K562 (cell line): ENCODE measurements around the gene NUTF2. TPM values are rescaled to one million over a fixed set of nuclear protein-coding genes. Genes with fewer than 3 reads are reported as not detected.

Source experiments
- AFF1 ChIP-seq, 2 experiments: fragments of 450-650 bp; IDR thresholded peaks; 2 replicates each; pipeline ENCODE4 v1.6.1; 2018; ENCODE audit warnings: mild to moderate bottlenecking in 2 of 2, low read depth in 1 of 2; ENCODE audit not compliant: partially characterized antibody in 2 of 2
- CBX3 ChIP-seq, 2 experiments: IDR thresholded peaks; 1 replicate in 1 of 2; 2 replicates in 1 of 2; pipeline ENCODE4 v1.6.1; 2012; ENCODE audit warnings: inconsistent platforms in 2 of 2, low read length in 2 of 2, borderline replicate concordance in 1 of 2, control low read depth in 1 of 2
- CREM ChIP-seq: IDR thresholded peaks from 2 replicates; pipeline ENCODE4 v1.6.1; 2014; ENCODE audit warnings: antibody characterized with exemption, low read depth
- FOS ChIP-seq: IDR thresholded peaks from 3 replicates; pipeline ENCODE4 v1.6.1; 2011; ENCODE audit not compliant: insufficient read length; ENCODE audit errors: extremely low read depth
- LCOR ChIP-seq: sonication (generic); formaldehyde crosslinking; IDR thresholded peaks from 2 replicates; pipeline ENCODE4 v1.8.0; 2022; ENCODE audit warnings: mild to moderate bottlenecking, missing genetic modification reagents
- MITF ChIP-seq: IDR thresholded peaks from 2 replicates; pipeline ENCODE4 v1.6.1; 2014; ENCODE audit warnings: antibody characterized with exemption
- MYNN ChIP-seq, 2 experiments: sonication (generic); formaldehyde crosslinking in 1 of 2; IDR thresholded peaks; 2 replicates each; pipeline versions ENCODE4 v1.5.0 to v1.6.1; 2016 to 2020; ENCODE audit warnings: antibody characterized with exemption in 1 of 2, missing genetic modification reagents in 1 of 2
- TFAP4 ChIP-seq: sonication (generic); formaldehyde crosslinking; IDR thresholded peaks from 2 replicates; pipeline ENCODE4 v1.8.0; 2022; ENCODE audit warnings: missing genetic modification reagents, mild to moderate bottlenecking, moderate library complexity, borderline replicate concordance
- ZFX ChIP-seq: sonication (generic); formaldehyde crosslinking; IDR thresholded peaks from 2 replicates; pipeline ENCODE4 v1.8.0; 2022; ENCODE audit warnings: mild to moderate bottlenecking, missing genetic modification reagents, moderate library complexity
- ZNF431 ChIP-seq: sonication (generic); formaldehyde crosslinking; IDR thresholded peaks from 2 replicates; pipeline ENCODE4 v1.8.0; 2022; ENCODE audit warnings: mild to moderate bottlenecking, missing genetic modification reagents
- polyA plus RNA-seq, 8 experiments: library from polyadenylated mRNA; depleted of rRNA in 4 of 8; stranded (reverse) in 5 of 8; unstranded in 3 of 8; fragments of >200 nt; fragmentation: Nextera tagmentation in 2 of 8; fragmentation: Illumina TruSeq in 1 of 8; extraction: Ambion mirVana in 2 of 8; extraction: Trizol in 1 of 8; gene quantifications; 2 replicates each; pipeline versions ENCODE4 v1.2.1 to v1.2.3, GENCODE V29; 2011 to 2014; ENCODE audit warnings: inconsistent platforms in 1 of 8, missing spikeins in 1 of 8
- total RNA-seq, 7 experiments: library from RNA; depleted of rRNA in 6 of 7; stranded (reverse); fragments of >200 nt in 6 of 7; fragmentation: Illumina TruSeq in 2 of 7; extraction: Trizol in 2 of 7; gene quantifications; 2 replicates each; pipeline versions ENCODE4 v1.2.1 to v1.2.3, GENCODE V29; 2011 to 2021; ENCODE audit warnings: low replicate concordance in 1 of 7
- TF ChIP-seq, protein P1 (sequence below): fragments of 450-650 bp; IDR thresholded peaks from 2 replicates; pipeline ENCODE4 v1.6.1; 2017; ENCODE audit warnings: antibody characterized with exemption, mild to moderate bottlenecking
- TF ChIP-seq, protein P2 (sequence below): fragments of 450-650 bp; IDR thresholded peaks from 2 replicates; pipeline ENCODE4 v1.6.1; 2016

The NUTF2 gene
- total and polyA plus RNA-seq, 9 of the 15 experiments (the other 6 are each of a cell fraction or from before 2014, with no cell fraction given): 106 to 248 (median 147) TPM

DNA sequence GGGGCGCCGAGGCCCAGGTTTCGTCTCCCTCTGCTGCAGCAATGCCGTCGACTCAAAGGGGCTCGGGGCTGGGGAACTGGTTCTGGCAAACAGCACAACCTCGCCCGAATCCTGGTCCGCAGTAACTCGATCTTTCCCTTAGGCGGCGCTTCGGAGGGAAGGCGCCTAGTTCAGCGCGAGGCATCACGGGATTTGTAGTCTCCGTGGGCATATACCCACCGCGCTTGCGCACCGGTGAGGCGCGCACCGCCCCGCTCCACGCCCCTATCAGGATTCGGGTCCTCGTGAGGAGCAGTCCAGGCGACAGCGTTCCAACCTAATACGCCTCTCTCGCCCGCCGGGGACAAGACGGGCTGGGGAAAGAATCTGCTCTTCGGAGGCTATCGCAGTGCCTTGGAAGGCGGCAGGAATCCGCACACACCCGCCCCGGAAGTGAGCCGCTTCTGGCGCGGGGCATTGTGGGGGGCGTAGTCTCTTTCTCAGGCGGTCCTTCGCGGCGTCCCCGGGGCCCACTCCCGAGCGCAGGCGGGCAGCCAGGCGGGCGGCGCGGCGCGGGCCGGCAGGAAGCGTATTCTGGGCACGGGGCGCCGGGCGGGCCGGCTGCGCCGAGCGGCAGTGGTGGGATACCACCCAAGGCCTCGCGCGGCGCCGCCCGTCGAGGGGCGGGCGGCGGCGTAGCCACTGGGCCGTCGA, 4.8 kb upstream of the NUTF2 start, which contains the start of gene THAP11 (continued):
- TF ChIP-seq AFF1 (IDR thresholded peaks at IDR 0.05; ENCODE audit: low read depth in 1 of 2, partially characterized antibody in 2 of 2) (peak in 1 of 2 experiments; percentile 95), CBX3 (IDR thresholded peaks at IDR 0.05; ENCODE audit: borderline replicate concordance in 1 of 2, low read length in 2 of 2) (peak in 1 of 2 experiments; percentile 87; a peak in 2 of 3 replicates), CREM (peak; percentile 85), TFAP4 (peak; percentile 77; the same call in 1 of the 2 replicates), MYNN (IDR thresholded peaks at IDR 0.05) (no peak), MYNN (CRISPR knock-in tag; IDR thresholded peaks at IDR 0.05) (no peak), LCOR (CRISPR knock-in tag) (peak; percentile 39; the same call in 1 of the 2 replicates), ZFX (CRISPR knock-in tag) (peak; percentile 89), FOS (no peak), ZNF431 (CRISPR knock-in tag) (no peak), MITF (no peak)
- TF ChIP-seq, protein P1, sequence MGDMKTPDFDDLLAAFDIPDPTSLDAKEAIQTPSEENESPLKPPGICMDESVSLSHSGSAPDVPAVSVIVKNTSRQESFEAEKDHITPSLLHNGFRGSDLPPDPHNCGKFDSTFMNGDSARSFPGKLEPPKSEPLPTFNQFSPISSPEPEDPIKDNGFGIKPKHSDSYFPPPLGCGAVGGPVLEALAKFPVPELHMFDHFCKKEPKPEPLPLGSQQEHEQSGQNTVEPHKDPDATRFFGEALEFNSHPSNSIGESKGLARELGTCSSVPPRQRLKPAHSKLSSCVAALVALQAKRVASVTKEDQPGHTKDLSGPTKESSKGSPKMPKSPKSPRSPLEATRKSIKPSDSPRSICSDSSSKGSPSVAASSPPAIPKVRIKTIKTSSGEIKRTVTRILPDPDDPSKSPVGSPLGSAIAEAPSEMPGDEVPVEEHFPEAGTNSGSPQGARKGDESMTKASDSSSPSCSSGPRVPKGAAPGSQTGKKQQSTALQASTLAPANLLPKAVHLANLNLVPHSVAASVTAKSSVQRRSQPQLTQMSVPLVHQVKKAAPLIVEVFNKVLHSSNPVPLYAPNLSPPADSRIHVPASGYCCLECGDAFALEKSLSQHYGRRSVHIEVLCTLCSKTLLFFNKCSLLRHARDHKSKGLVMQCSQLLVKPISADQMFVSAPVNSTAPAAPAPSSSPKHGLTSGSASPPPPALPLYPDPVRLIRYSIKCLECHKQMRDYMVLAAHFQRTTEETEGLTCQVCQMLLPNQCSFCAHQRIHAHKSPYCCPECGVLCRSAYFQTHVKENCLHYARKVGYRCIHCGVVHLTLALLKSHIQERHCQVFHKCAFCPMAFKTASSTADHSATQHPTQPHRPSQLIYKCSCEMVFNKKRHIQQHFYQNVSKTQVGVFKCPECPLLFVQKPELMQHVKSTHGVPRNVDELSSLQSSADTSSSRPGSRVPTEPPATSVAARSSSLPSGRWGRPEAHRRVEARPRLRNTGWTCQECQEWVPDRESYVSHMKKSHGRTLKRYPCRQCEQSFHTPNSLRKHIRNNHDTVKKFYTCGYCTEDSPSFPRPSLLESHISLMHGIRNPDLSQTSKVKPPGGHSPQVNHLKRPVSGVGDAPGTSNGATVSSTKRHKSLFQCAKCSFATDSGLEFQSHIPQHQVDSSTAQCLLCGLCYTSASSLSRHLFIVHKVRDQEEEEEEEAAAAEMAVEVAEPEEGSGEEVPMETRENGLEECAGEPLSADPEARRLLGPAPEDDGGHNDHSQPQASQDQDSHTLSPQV: peak; percentile 77
- TF ChIP-seq, protein P2, sequence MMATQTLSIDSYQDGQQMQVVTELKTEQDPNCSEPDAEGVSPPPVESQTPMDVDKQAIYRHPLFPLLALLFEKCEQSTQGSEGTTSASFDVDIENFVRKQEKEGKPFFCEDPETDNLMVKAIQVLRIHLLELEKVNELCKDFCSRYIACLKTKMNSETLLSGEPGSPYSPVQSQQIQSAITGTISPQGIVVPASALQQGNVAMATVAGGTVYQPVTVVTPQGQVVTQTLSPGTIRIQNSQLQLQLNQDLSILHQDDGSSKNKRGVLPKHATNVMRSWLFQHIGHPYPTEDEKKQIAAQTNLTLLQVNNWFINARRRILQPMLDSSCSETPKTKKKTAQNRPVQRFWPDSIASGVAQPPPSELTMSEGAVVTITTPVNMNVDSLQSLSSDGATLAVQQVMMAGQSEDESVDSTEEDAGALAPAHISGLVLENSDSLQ: no peak
